A549 (cell line): Measurements from ENCODE around the gene E4F1. TPM values are rescaled to one million over a fixed set of nuclear protein-coding genes. Genes with fewer than 3 reads are reported as not detected.

Source experiments
- ATAC-seq, 2 experiments: fragments of 200-7000 bp in 1 of 2; fragments of >200 bp in 1 of 2; cut with Nextera tagmentation in 1 of 2; cut with Tn5 transposase in 1 of 2; 3 replicates each; pipeline versions ENCODE4 v1.8.0 to v1.9.1; 2018 to 2020; ENCODE audit warnings: mild to moderate bottlenecking in 1 of 2, moderate library complexity in 1 of 2
- CTCF ChIA-PET: fragments of 300-600 bp; sonication (Branson Sonifier 250); formaldehyde crosslinking; extraction: SDS; loops from one replicate; lab custom pipeline; 2021; ENCODE audit warnings: antibody characterized with exemption, inconsistent platforms; lab: Yijun Ruan, JAX
- POLR2A ChIA-PET: fragments of 350-600 bp; formaldehyde crosslinking; extraction: SDS; loops from one replicate; lab custom pipeline; 2021; ENCODE audit warnings: antibody characterized with exemption, inconsistent platforms; lab: Yijun Ruan, JAX
- DNase-seq, 2 experiments: peaks; one replicate each; pipeline versions ENCODE4 v3.0.0 to v3.0.0-alpha.2; 2011 to 2016; ENCODE audit warnings: low read depth in 1 of 2, low spot score in 1 of 2
- FAIRE-seq: peaks from 2 replicates; lab custom pipeline; 2011; peaks lifted over from hg19 to GRCh38; lab: Jason Lieb, UNC
- H3K27ac ChIP-seq, 2 experiments: fragments of >200 bp; sonication (Bioruptor Twin); formaldehyde crosslinking; 3 replicates each; pipeline ENCODE4 v1.5.1; 2016 to 2017
- H3K4me1 ChIP-seq: fragments of >200 bp; sonication (Bioruptor Twin); formaldehyde crosslinking; 3 replicates; pipeline ENCODE4 v1.6.1; 2016
- H3K4me2 ChIP-seq: fragments of >200 bp; sonication (Bioruptor Twin); formaldehyde crosslinking; 3 replicates; pipeline ENCODE4 v1.6.1; 2016
- H3K4me3 ChIP-seq: fragments of >200 bp; sonication (Bioruptor Twin); formaldehyde crosslinking; 3 replicates; pipeline ENCODE4 v1.5.1; 2016
- H3K9me3 ChIP-seq: fragments of >200 bp; sonication (Bioruptor Twin); formaldehyde crosslinking; 3 replicates; pipeline ENCODE4 v1.6.1; 2016
- BHLHE40 ChIP-seq: IDR thresholded peaks from 2 replicates; pipeline ENCODE4 v1.6.1; 2012; ENCODE audit warnings: low read depth, low read length, inconsistent platforms
- CBX2 ChIP-seq: fragments of 200-600 bp; sonication (generic); IDR thresholded peaks from 2 replicates; pipeline ENCODE4 v1.6.1; 2016; ENCODE audit warnings: low read depth, mild to moderate bottlenecking, borderline replicate concordance
- CEBPB ChIP-seq, 2 experiments: fragments of >200 bp in 1 of 2; sonication (Bioruptor Twin) in 1 of 2; formaldehyde crosslinking in 1 of 2; IDR thresholded peaks; 2 replicates each; pipeline ENCODE4 v1.6.1; 2012 to 2016
- ESRRA ChIP-seq: fragments of 150-350 bp; IDR thresholded peaks from 2 replicates; pipeline ENCODE4 v1.6.1; 2014; ENCODE audit warnings: mild to moderate bottlenecking, low read length, borderline replicate concordance
- FOSB ChIP-seq: fragments of 250-450 bp; sonication (Bioruptor Pico); IDR thresholded peaks from 2 replicates; pipeline ENCODE4 v1.5.0; 2020; ENCODE audit warnings: mild to moderate bottlenecking, moderate library complexity
- FOSL2 ChIP-seq, 2 experiments: fragments of 450-650 bp in 1 of 2; fragments of >200 bp in 1 of 2; sonication (Bioruptor Twin) in 1 of 2; formaldehyde crosslinking; IDR thresholded peaks; 2 replicates each; pipeline versions ENCODE4 v1.5.0 to v1.6.1; 2016 to 2020; ENCODE audit warnings: mild to moderate bottlenecking in 1 of 2, moderate library complexity in 1 of 2
- HDAC2 ChIP-seq: fragments of 200-600 bp; sonication (generic); IDR thresholded peaks from 2 replicates; pipeline ENCODE4 v1.6.1; 2016
- HOXB5 ChIP-seq: fragments of 250-450 bp; sonication (Bioruptor Pico); IDR thresholded peaks from 2 replicates; pipeline ENCODE4 v1.5.0; 2020; ENCODE audit warnings: mild to moderate bottlenecking, moderate library complexity
- KDM1A ChIP-seq: fragments of 200-600 bp; sonication (generic); IDR thresholded peaks from 2 replicates; pipeline ENCODE4 v1.6.1; 2016; ENCODE audit warnings: low read depth, mild to moderate bottlenecking
- MAFK ChIP-seq: fragments of 450-650 bp; IDR thresholded peaks from 2 replicates; pipeline ENCODE4 v1.6.1; 2014; ENCODE audit not compliant: partially characterized antibody
- NFE2L2 ChIP-seq: fragments of 150-350 bp; conservative IDR thresholded peaks from 2 replicates; pipeline ENCODE4 v1.6.1; 2014; ENCODE audit warnings: low read length
- NPAS2 ChIP-seq: fragments of 250-450 bp; sonication (Bioruptor Pico); IDR thresholded peaks from 2 replicates; pipeline ENCODE4 v1.8.0; 2022; ENCODE audit warnings: mild to moderate bottlenecking, moderate library complexity, borderline replicate concordance
- PHF8 ChIP-seq: fragments of 200-600 bp; sonication (generic); IDR thresholded peaks from 2 replicates; pipeline ENCODE4 v1.6.1; 2016; ENCODE audit warnings: low read depth, mild to moderate bottlenecking, antibody characterized with exemption, moderate library complexity, borderline replicate concordance
- POLR2AphosphoS2 ChIP-seq: conservative IDR thresholded peaks from 2 replicates; pipeline ENCODE4 v1.6.1; 2012; ENCODE audit warnings: low read length, improper control_type of control experiment, inconsistent platforms
- RAD21 ChIP-seq, 2 experiments: fragments of >200 bp in 1 of 2; sonication (Bioruptor Twin) in 1 of 2; formaldehyde crosslinking in 1 of 2; IDR thresholded peaks in 1 of 2; conservative IDR thresholded peaks in 1 of 2; 2 replicates in 1 of 2; 3 replicates in 1 of 2; pipeline ENCODE4 v1.6.1; 2012 to 2018; ENCODE audit warnings: inconsistent platforms in 1 of 2
- SMC3 ChIP-seq: fragments of >200 bp; sonication (Bioruptor Twin); formaldehyde crosslinking; IDR thresholded peaks from 3 replicates; pipeline ENCODE4 v1.6.1; 2018; ENCODE audit warnings: inconsistent platforms
- ZNF302 ChIP-seq: fragments of 250-450 bp; sonication (Bioruptor Pico); IDR thresholded peaks from 2 replicates; pipeline ENCODE4 v1.9.0; 2021; ENCODE audit warnings: inconsistent platforms, mild to moderate bottlenecking, moderate library complexity
- WGBS: methylation state at CpG from one replicate; pipeline ENCODE4 v1.1.6; 2017; ENCODE audit errors: missing lambda C conversion rate; 5-methylcytosine and 5-hydroxymethylcytosine counted together
- polyA plus RNA-seq, 4 experiments: library from polyadenylated mRNA; depleted of rRNA in 3 of 4; stranded (reverse); fragments of >200 nt; fragmentation: RNase III in 1 of 4; extraction: RNeasy Plus Mini Kit Qiagen cat#74134 plus additional on column Dnase treatment in 1 of 4; gene quantifications; 2 replicates in 3 of 4; 3 replicates in 1 of 4; pipeline ENCODE4 v1.2.3, GENCODE V29; 2011 to 2017
- TF ChIP-seq, protein P1 (sequence below): fragments of 150-350 bp; IDR thresholded peaks from 2 replicates; pipeline ENCODE4 v1.6.1; 2014; ENCODE audit warnings: low read depth, mild to moderate bottlenecking, low read length
- TF ChIP-seq, protein P2 (sequence below): fragments of 450-650 bp; IDR thresholded peaks from 2 replicates; pipeline ENCODE4 v1.6.1; 2014; ENCODE audit warnings: antibody characterized with exemption
- TF ChIP-seq, protein P3 (sequence below): IDR thresholded peaks from 2 replicates; pipeline ENCODE4 v1.6.1; 2012; ENCODE audit warnings: low read depth, borderline replicate concordance
- TF ChIP-seq, protein P4 (sequence below): IDR thresholded peaks from 2 replicates; pipeline ENCODE4 v1.6.1; 2012

E4F1 gene
- polyA plus RNA-seq, 2 of the 4 experiments (the other 2 are of a cell fraction), result 10.4 to 23.3 TPM

DNA sequence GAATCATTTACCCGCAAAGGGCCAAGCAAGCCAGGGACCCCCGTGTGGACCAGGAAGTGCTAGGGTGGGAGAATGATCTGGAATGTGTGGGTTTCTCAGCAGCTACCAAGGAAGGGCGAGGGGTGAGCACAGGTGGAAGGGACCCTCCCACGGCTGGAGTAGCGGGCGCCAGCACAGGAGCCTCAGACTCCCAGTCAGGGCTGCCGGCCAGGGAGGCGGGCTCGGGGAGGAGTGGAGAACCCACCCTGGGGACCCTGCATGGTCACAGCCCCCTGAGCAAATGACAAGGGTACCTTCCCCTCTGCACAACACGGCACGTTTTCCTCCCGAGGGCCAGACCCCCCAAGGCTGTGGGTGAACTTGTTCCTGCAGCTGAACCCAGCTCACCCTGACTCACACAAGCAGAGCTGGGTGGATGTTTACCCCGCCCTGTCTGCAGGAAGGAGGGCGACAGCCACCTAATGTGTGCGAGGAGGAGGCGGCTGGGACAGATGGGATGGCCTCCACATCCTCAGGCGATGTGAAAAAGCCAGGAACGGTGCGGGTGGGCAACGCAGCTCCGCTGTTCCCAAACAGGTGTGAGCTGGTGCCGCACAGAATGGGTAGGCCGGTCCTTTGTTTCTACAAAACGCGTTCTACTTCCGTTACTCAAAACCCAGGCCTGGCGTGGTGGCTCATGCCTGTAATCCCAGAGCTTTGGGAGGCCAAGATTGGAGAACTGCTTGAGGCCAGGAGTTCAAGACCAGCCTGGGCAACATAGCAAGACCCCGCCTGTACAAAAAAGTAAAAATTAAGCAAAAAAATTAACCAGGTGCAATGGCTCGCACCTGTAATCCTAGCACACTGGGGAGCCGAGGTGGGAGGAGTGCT is 21.8 kb downstream of the E4F1 start:
- DNase-seq (no peak), ATAC-seq (peak; percentile 10 to 17; a peak in 2 of 6 replicates), FAIRE-seq (no peak)
- no peak overlapping the region for H3K4me2 ChIP-seq
- WGBS, result 85% methylated on average over 26 of the region's 30 CpGs
- no peak for TF ChIP-seq HOXB5 (CRISPR knock-in tag)
- no peak for TF ChIP-seq FOSL2 (IDR thresholded peaks at IDR 0.05)
- TF ChIP-seq FOSL2 (CRISPR knock-in tag; IDR thresholded peaks at IDR 0.05), result no peak
- no peak for TF ChIP-seq SMC3
- TF ChIP-seq HDAC2, result no peak
- TF ChIP-seq CBX2, result no peak
- POLR2A ChIA-PET, result no interaction called here
- peaks cover 6% of the 10 kb centered on the region; the same call in 2 of the 3 replicates for H3K4me1 ChIP-seq
- H3K4me3 ChIP-seq, result no peak overlapping the region
- H3K27ac ChIP-seq, result no peak overlapping the region
- CTCF ChIA-PET, result interaction anchor here (0.6 to 0.8 kb wide), 2 partner anchors 9 to 255 kb away, joined by 3 read pairs; partner anchors contain the start of gene DNASE1L2
- no peaks in the 10 kb centered on the region for H3K9me3 ChIP-seq

DNA sequence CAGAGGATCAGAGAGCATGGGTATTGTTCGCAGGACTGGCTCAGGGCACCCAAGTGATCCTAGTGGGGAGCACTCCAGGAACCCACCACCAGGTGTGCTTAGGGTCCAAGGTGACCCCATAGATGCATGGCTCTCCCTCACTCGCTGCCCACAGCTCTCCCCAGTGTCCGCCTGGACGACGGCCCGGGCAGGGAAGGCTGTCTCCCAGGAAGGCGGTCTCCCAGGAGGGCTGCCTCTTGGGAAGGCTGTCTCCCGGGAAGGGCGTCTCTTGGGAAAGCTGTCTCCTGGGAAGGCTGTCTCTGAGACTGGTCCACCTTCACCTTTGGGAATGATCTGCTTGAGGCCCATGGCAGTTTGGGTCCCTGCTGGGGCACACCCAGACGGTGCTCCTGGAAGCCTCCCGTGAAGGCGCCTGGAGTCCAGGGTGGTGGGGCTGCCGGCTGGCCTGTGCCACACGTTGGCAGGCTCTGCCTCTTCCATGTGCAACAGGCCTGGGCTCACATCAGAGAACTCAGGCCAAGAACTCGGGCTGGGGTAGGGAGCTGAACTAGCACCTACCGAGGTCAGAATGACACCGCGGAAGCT is 23.0 kb downstream of the E4F1 start:
- H3K4me2 ChIP-seq, result no peak overlapping the region
- no peak for TF ChIP-seq CBX2
- no peak for TF ChIP-seq HOXB5 (CRISPR knock-in tag)
- TF ChIP-seq, protein P1, sequence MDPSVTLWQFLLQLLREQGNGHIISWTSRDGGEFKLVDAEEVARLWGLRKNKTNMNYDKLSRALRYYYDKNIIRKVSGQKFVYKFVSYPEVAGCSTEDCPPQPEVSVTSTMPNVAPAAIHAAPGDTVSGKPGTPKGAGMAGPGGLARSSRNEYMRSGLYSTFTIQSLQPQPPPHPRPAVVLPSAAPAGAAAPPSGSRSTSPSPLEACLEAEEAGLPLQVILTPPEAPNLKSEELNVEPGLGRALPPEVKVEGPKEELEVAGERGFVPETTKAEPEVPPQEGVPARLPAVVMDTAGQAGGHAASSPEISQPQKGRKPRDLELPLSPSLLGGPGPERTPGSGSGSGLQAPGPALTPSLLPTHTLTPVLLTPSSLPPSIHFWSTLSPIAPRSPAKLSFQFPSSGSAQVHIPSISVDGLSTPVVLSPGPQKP, result no peak
- TF ChIP-seq, protein P2, sequence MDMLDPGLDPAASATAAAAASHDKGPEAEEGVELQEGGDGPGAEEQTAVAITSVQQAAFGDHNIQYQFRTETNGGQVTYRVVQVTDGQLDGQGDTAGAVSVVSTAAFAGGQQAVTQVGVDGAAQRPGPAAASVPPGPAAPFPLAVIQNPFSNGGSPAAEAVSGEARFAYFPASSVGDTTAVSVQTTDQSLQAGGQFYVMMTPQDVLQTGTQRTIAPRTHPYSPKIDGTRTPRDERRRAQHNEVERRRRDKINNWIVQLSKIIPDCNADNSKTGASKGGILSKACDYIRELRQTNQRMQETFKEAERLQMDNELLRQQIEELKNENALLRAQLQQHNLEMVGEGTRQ, result no peak
- TF ChIP-seq ZNF302, result no peak
- TF ChIP-seq NPAS2 (CRISPR knock-in tag), result no peak
- TF ChIP-seq, all 56 proteins: peak for 0
- ChIA-PET POLR2A (no interaction called here), CTCF (no interaction called here)
- H3K9me3 ChIP-seq, result no peaks in the 10 kb centered on the region
- 88% methylated on average over 15 of the region's 18 CpGs for WGBS
- peaks cover 6% of the 10 kb centered on the region; the same call in 2 of the 3 replicates for H3K4me1 ChIP-seq
- H3K4me3 ChIP-seq, result no peak overlapping the region
- no peak overlapping the region for H3K27ac ChIP-seq
- DNase-seq (no peak), FAIRE-seq (no peak), ATAC-seq (no peak)

DNA sequence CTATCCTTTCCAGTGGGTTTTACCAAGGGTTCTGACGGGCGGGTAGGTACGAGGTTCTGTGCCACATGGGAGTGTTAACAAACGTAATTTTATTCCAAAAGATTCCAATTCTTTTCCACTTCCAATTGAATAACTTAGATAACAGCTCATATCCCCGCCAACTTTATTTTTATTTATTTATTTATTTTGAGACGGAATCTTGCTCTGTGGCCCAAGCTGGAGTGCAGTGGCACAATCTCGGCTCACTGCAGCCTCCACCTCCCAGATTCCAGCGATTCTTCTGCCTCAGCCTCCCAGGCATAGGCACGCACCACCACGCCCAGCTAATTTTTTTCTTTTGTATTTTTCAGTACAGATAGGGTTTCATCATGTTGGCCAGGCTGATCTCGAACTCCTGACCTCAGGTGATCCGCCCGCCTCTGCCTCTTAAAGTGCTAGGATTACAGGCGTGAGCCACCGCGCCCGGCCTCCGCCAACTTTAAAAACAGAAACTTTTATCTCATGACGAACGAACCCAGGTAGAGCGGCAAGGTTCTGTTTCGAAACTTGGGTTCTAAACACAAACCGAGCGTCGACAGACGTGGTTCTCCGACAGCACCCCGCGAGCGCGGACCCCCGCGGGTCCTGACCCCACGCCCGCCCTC is 27.4 kb downstream of the E4F1 start:
- WGBS, result 1% methylated on average over 32 of the region's 35 CpGs
- peaks cover 20% of the 10 kb centered on the region for H3K4me1 ChIP-seq
- ATAC-seq (peak in 1 of 2 experiments; percentile 7; a peak in 3 of 6 replicates), FAIRE-seq (no peak), DNase-seq (peak in 1 of 2 experiments; percentile 67)
- no peaks in the 10 kb centered on the region for H3K9me3 ChIP-seq
- TF ChIP-seq, protein P3, sequence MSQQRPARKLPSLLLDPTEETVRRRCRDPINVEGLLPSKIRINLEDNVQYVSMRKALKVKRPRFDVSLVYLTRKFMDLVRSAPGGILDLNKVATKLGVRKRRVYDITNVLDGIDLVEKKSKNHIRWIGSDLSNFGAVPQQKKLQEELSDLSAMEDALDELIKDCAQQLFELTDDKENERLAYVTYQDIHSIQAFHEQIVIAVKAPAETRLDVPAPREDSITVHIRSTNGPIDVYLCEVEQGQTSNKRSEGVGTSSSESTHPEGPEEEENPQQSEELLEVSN, result no peak
- TF ChIP-seq MAFK, result no peak
- no peak for TF ChIP-seq NPAS2 (CRISPR knock-in tag)
- no peak for TF ChIP-seq PHF8
- TF ChIP-seq CEBPB (IDR thresholded peaks at IDR 0.05), result peak in 1 of 2 experiments; percentile 46; a peak in 1 of 4 replicates
- TF ChIP-seq BHLHE40, result no peak
- TF ChIP-seq FOSL2 (IDR thresholded peaks at IDR 0.05), result no peak
- TF ChIP-seq FOSL2 (CRISPR knock-in tag; IDR thresholded peaks at IDR 0.05), result no peak
- no peak for TF ChIP-seq HOXB5 (CRISPR knock-in tag)
- no peak for TF ChIP-seq NFE2L2
- no peak for TF ChIP-seq RAD21 (conservative IDR thresholded peaks at IDR 0.05 in 1 of 2, IDR thresholded peaks at IDR 0.05 in 1 of 2)
- TF ChIP-seq SMC3, result no peak
- TF ChIP-seq, protein P4, sequence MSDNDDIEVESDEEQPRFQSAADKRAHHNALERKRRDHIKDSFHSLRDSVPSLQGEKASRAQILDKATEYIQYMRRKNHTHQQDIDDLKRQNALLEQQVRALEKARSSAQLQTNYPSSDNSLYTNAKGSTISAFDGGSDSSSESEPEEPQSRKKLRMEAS, result no peak
- TF ChIP-seq POLR2AphosphoS2, result no peak
- TF ChIP-seq ESRRA, result no peak
- TF ChIP-seq FOSB (CRISPR knock-in tag), result 0 out of 2 replicates have a peak, but pooled peaks have one; percentile 60
- no peak for TF ChIP-seq KDM1A
- CTCF ChIA-PET, result interaction anchor here (0.6 to 3.5 kb wide), 20 partner anchors 9 to 254 kb away, joined by 3 to 33 read pairs (median 4); partner anchors contain the start of gene CASKIN1
- peak overlapping the region; percentile 96 to 98 for H3K27ac ChIP-seq
- peak overlapping the region; percentile 70 for H3K4me2 ChIP-seq
- POLR2A ChIA-PET, result interaction anchor here (0.6 to 4.9 kb wide), 16 partner anchors 8 to 432 kb away, joined by 3 to 25 read pairs (median 4); partner anchors contain the start of genes DNASE1L2, KCTD5, PGP and RNPS1
- H3K4me3 ChIP-seq, result peak overlapping the region; percentile 91
